Ovary (tissue), 9 donors: ENCODE results near the gene TBC1D14. TPM values are rescaled to one million over a fixed set of nuclear protein-coding genes. Genes with fewer than 3 reads are reported as not detected.
"Not testable (repeated sequence)": the region's sequence is repeated elsewhere in the genome, so short reads cannot be mapped to it uniquely, and the experiment has no call there.

Source experiments
- DNase-seq, 5 donors: peaks; one replicate each; pipeline ENCODE4 v3.0.0-alpha.2; 2019 to 2020
- H3K27ac ChIP-seq, 2 donors: fragments of 200-600 bp; one replicate each; pipeline versions ENCODE4 v1.5.1 to v1.8.0; 2019 to 2022
- H3K27me3 ChIP-seq: fragments of 200-600 bp; one replicate; pipeline ENCODE4 v1.8.0; 2022
- H3K36me3 ChIP-seq: fragments of 200-600 bp; sonication (generic); one replicate; pipeline ENCODE4 v1.5.1; 2019
- H3K4me1 ChIP-seq: one replicate; pipeline ENCODE4 v1.8.1; 2013; ENCODE audit warnings: mild to moderate bottlenecking, moderate library complexity; ENCODE audit not compliant: insufficient read depth
- H3K4me3 ChIP-seq: fragments of 200-600 bp; sonication (generic); one replicate; pipeline ENCODE4 v1.5.1; 2017
- H3K9me3 ChIP-seq, 2 donors: fragments of 200-600 bp in 1 of 2; sonication (generic) in 1 of 2; one replicate each; pipeline versions ENCODE4 v1.5.1 to v1.8.1; 2013 to 2019; ENCODE audit warnings: mild to moderate bottlenecking in 1 of 2, moderate library complexity in 1 of 2
- CTCF ChIP-seq, 3 donors: fragments of 450-650 bp in 2 of 3; fragments of 200-600 bp in 1 of 3; IDR thresholded peaks; one replicate each; pipeline versions ENCODE4 v1.5.1 to v1.8.0; 2016 to 2022; ENCODE audit warnings: antibody characterized with exemption in 3 of 3, mild to moderate bottlenecking in 1 of 3
- EP300 ChIP-seq: sonication (generic); formaldehyde crosslinking; IDR thresholded peaks from one replicate; pipeline ENCODE4 v1.6.1; 2017; ENCODE audit warnings: antibody characterized with exemption
- POLR2A ChIP-seq: fragments of 450-650 bp; IDR thresholded peaks from one replicate; pipeline ENCODE4 v1.6.1; 2017; ENCODE audit warnings: antibody characterized with exemption, mild to moderate bottlenecking, moderate library complexity
- WGBS, 3 donors: extraction: QIAGEN DNeasy Blood & Tissue Kit in 1 of 3; methylation state at CpG; one replicate each; pipeline versions ENCODE4 v1.1.5 to v1.1.7; 2013 to 2017; 5-methylcytosine and 5-hydroxymethylcytosine counted together
- intact Hi-C, 4 donors: fragments of 100-400 bp; cut with DNase I; formaldehyde crosslinking; loops; one replicate each; pipeline versions ENCODE4 v1.11.0 to v1.15.1; 2022 to 2023
- polyA plus RNA-seq, 2 donors: library from polyadenylated mRNA; stranded (reverse); fragments of 200-250 nt in 1 of 2; fragments of 350-450 nt in 1 of 2; fragmentation: Illumina TruSeq in 1 of 2; extraction: RNeasy Lipid Tissue Mini Kit (QIAGEN cat#74804) in 1 of 2; gene quantifications; one replicate each; pipeline ENCODE4 v1.2.3, GENCODE V29; 2013 to 2014
- total RNA-seq, 7 donors: library from RNA; depleted of rRNA in 2 of 7; stranded (reverse); fragments of >200 nt in 2 of 7; fragmentation: NEBNext Ultra II Directional in 3 of 7; extraction: Animal tissue kit (Norgen Biotek cat#: 25700) in 3 of 7; gene quantifications; one replicate each; pipeline versions ENCODE4 v1.1.0 to v1.2.4, GENCODE V29; 2016 to 2023
- donor health status: DM: no; HTN: no; CAD: no; lungs with moderate emphysema.
- donor health status: DM: no; HTN: no; CAD: no.
- donor health status: Bipolar disorder and iron deficiency.
- donor health status: DM: yes; HTN: yes; CAD: no.
- donor health status: DM: no; HTN: no; CAD: no.
- donor health status: DM: yes; HTN: yes; CAD: no.

TBC1D14 gene
- total and polyA plus RNA-seq, 9 donors = 19.9 to 40.0 (median 34.4) TPM

- Histone ChIP-seq H3K36me3 (no peaks in the 10 kb centered on the region), H3K4me1 (no peaks in the 10 kb centered on the region), H3K27ac (no peak overlapping the region), H3K27me3 (no peaks in the 10 kb centered on the region), H3K9me3 (no peaks in the 10 kb centered on the region), H3K4me3 (no peak overlapping the region)
- intact Hi-C loops = loop anchor here in 1 of 4 donors (2.0 kb wide), 1 partner anchor 62 kb away; no protein-coding TSS in a partner anchor
- 74 to 82% (median 78%) methylated on average over 15 of the region's 15 CpGs for WGBS, 3 donors
- TF ChIP-seq POLR2A (no peak), EP300 (no peak), CTCF (IDR thresholded peaks at IDR 0.05) (no peak)
- peak in 1 of 5 donors; percentile 14 for DNase-seq
Measured at GRCh38 chr4:6888506-6889071, 21.0 kb upstream of the TBC1D14 start.

- Histone ChIP-seq H3K27ac (no peak overlapping the region), H3K4me1 (no peaks in the 10 kb centered on the region), H3K4me3 (no peak overlapping the region), H3K27me3 (no peaks in the 10 kb centered on the region), H3K9me3 (no peaks in the 10 kb centered on the region), H3K36me3 (no peaks in the 10 kb centered on the region)
- 87 to 91% (median 91%) methylated on average over 28 to 37 of the region's 37 CpGs for WGBS, 3 donors
- DNase-seq = peak in 1 of 5 donors; percentile 13
- intact Hi-C loops = loop anchor here in 1 of 4 donors (2.0 kb wide), 1 partner anchor 62 kb away; no protein-coding TSS in a partner anchor
- no peak for TF ChIP-seq EP300
- TF ChIP-seq POLR2A = no peak
Measured at GRCh38 chr4:6889101-6889735, 20.4 kb upstream of the TBC1D14 start.

- no peak overlapping the region for H3K27ac ChIP-seq
- intact Hi-C loops = loop anchor here in 1 of 4 donors (2.0 kb wide), 1 partner anchor 61 kb away; no protein-coding TSS in a partner anchor
- no peaks in the 10 kb centered on the region for H3K36me3 ChIP-seq
- no peaks in the 10 kb centered on the region for H3K9me3 ChIP-seq
- no peaks in the 10 kb centered on the region for H3K27me3 ChIP-seq
- 90 to 93% (median 91%) methylated on average over 15 of the region's 15 CpGs for WGBS, 3 donors
- TF ChIP-seq EP300 = no peak
- TF ChIP-seq POLR2A = no peak
- TF ChIP-seq CTCF (IDR thresholded peaks at IDR 0.05) = no peak
- H3K4me3 ChIP-seq = no peak overlapping the region
- H3K4me1 ChIP-seq = no peaks in the 10 kb centered on the region
- DNase-seq = peak in 1 of 5 donors; percentile 13
Measured at GRCh38 chr4:6889736-6890324, 19.8 kb upstream of the TBC1D14 start.

- Histone ChIP-seq H3K36me3 (no peaks in the 10 kb centered on the region), H3K9me3 (no peaks in the 10 kb centered on the region), H3K27me3 (no peaks in the 10 kb centered on the region), H3K4me1 (no peaks in the 10 kb centered on the region), H3K4me3 (no peak overlapping the region), H3K27ac (no peak overlapping the region)
- WGBS, 3 donors = 92 to 96% (median 95%) methylated on average over 3 of the region's 3 CpGs
- no peak for DNase-seq
- no peak for TF ChIP-seq POLR2A
- intact Hi-C loops = no loop called here
Measured at GRCh38 chr4:6890358-6890757, 19.3 kb upstream of the TBC1D14 start.

- H3K4me3 ChIP-seq, intact Hi-C loops, H3K4me1 ChIP-seq, H3K27me3 ChIP-seq, H3K27ac ChIP-seq, H3K9me3 ChIP-seq, H3K36me3 ChIP-seq, DNase-seq: not testable (repeated sequence)
- 94 to 98% (median 95%) methylated on average over 9 of the region's 9 CpGs for WGBS, 3 donors
Measured at GRCh38 chr4:6890971-6891370, 18.7 kb upstream of the TBC1D14 start.
